Skeletal muscle cell (primary cell): ENCODE measurements around the gene ZNF83.

Experiments
- DNase-seq: peaks from one replicate; pipeline ENCODE4 v3.0.0-alpha.2; 2010; ENCODE audit warnings: low read depth
- H3K4me3 ChIP-seq: 2 replicates; pipeline ENCODE4 v1.5.1; 2011; ENCODE audit warnings: low read depth, mild to moderate bottlenecking, control low read depth, low read length, moderate library complexity

Gene ZNF83

DNA sequence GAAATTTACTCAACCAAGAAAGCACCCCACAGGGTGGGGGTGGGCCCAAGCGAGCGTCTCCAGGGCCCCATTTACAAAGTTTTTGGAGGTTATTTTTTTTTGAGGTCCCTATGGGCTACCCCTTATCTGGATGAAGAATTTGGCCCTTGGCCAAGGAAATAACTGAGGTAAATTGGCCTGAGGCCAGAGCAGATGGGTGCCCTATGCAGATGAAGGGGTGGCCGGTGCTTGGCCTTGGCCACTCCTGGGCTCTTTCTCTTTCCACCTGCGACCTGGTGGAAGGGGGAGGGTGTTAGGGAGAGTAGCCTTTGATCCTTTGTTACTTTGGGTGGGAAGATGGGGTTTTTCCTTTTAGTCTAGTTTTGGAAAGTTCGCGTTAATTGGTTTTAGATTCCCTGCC, 52.6 kb downstream of the ZNF83 start:
- DNase-seq = no peak
- H3K4me3 ChIP-seq = no peak overlapping the region

DNA sequence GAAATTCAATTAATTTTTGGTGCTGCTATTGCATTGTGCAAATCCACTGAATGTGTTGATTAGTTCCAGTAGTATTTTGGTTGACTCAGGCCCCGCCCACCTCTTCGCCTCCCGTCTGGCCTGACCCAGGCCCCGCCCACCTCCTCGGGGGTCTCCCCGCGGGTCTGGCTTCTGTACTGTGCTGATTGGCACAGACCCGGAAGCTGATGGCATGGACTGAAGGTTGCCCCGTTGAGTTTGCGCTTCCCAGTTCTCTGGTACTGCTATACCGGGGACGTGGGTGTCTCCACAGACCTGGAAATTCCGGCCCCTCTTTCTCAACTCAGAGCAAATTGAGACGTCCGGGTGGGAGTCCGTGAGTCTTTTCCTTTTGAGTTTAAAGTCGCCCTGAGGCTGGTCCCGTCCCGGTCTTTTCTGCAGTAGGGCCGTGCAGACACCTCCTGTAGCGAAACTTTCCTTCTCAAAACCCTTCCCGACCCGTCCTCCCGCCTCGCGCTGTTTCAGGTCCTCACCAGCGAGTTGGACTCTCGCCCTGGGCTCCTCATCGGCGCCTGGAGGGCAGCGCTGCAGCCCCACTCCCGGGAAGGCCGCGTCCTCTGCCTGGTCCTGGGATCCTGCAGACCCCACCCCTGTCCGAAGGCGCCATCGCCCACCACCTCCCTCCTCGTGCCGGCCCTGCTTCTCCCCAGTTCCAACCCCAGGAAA, 53.3 kb downstream of the ZNF83 start:
- no peak for DNase-seq
- H3K4me3 ChIP-seq = peak overlapping the region; percentile 25

- H3K4me3 ChIP-seq = peak within 1 kb of the TSS; percentile 95
- DNase-seq = peak; percentile 64
These were observed 67.9 kb downstream of the ZNF83 start, which contains the start of gene ZNF701 for GRCh38 chr19:52570000-52570861. Gene ZNF701 (plus strand): TSS chr19:52570287. CDS start chr19:52574148, 3,861 bp downstream.

- H3K4me3 ChIP-seq = peak overlapping the region; percentile 95
- DNase-seq = peak; percentile 0
These were observed 68.5 kb downstream of the ZNF83 start for GRCh38 chr19:52569638-52569999.

- DNase-seq = no peak
- no peak overlapping the region for H3K4me3 ChIP-seq
These were observed 70.2 kb downstream of the ZNF83 start for GRCh38 chr19:52567921-52568320.

DNA sequence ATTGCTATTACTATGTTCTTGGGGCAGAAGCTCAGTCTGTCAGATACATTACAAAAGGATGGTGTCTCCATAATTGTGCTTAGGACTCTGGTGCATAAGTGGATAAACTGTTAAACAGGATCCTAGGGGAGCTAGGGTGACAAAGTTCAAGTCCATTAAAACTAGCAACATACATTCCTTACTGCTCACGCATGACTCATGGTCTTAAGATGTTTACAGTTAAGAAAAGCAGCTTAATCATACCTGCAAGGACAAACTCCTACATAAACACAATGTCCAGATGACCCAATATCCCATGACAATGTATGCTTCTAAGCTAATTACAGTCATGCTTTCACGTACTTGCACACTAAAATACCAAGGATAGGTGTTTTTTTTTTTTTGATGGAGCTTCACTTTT, 71.6 kb downstream of the ZNF83 start:
- peak; percentile 53 for DNase-seq
- H3K4me3 ChIP-seq = no peak overlapping the region

DNA sequence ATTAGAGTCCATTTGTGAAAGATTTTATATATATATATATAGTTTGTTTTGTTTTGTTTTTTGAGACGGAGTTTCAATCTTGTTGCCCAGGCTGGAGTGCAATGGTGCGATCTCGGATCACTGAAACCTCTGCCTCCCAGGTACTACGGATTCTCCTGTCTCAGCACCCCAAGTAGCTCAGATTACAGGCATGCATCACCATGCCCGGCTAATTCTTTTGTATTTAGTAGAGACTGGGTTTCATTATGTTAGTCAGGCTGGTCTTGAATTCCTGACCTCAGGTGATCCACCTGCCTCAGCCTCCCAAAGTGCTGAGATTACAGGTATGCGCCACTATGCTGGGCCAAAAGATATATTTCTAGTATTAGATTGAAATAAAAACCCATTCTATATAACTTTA, 72.0 kb downstream of the ZNF83 start:
- no peak overlapping the region for H3K4me3 ChIP-seq
- DNase-seq = no peak
